ENCODE measurements around the gene VEPH1.

VEPH1 gene

GRCh38 chr3:157280354-157280753 is 222.9 kb downstream of the VEPH1 start:
- Histone ChIP-seq H3K79me2 (ENCODE audit: insufficient read depth, low read length) (no peaks in the 10 kb centered on the region), H2AFZ (ENCODE audit: low read depth, low read length) (no peak overlapping the region), H3K4me3 (ENCODE audit: low read depth in 1 of 2, low read length in 2 of 2) (no peak overlapping the region), H3K4me2 (ENCODE audit: insufficient read depth, low read length) (no peak overlapping the region), H3K9ac (ENCODE audit: low read depth, low read length) (no peak overlapping the region), H3K27ac (ENCODE audit: low read length) (no peak overlapping the region), H3K9me3 (ENCODE audit: insufficient read depth, low read length, severe bottlenecking) (no peaks in the 10 kb centered on the region), H3K27me3 (ENCODE audit: insufficient read depth, low read length, poor library complexity) (no peaks in the 10 kb centered on the region), H4K20me1 (ENCODE audit: insufficient read depth, low read length) (no peaks in the 10 kb centered on the region), H3K4me1 (ENCODE audit: insufficient read depth, low read length) (no peaks in the 10 kb centered on the region), H3K36me3 (ENCODE audit: insufficient read depth, low read length) (no peaks in the 10 kb centered on the region)
- DNase-seq (no peak), ATAC-seq (ENCODE audit: insufficient read depth, low read depth) (no peak)
- no peak for TF ChIP-seq CTCF (IDR thresholded peaks at IDR 0.05; ENCODE audit: borderline replicate concordance, extremely low read depth, low read length, poor library complexity, severe bottlenecking)
- no peak for TF ChIP-seq EZH2 (IDR thresholded peaks at IDR 0.05; ENCODE audit: borderline replicate concordance, low read depth, low read length, severe bottlenecking)

GRCh38 chr3:157279237-157279636 is 224.0 kb downstream of the VEPH1 start:
- ATAC-seq (ENCODE audit: insufficient read depth, low read depth) (no peak), DNase-seq (no peak)
- no peak for TF ChIP-seq CTCF (IDR thresholded peaks at IDR 0.05; ENCODE audit: borderline replicate concordance, extremely low read depth, low read length, poor library complexity, severe bottlenecking)
- no peak for TF ChIP-seq EZH2 (IDR thresholded peaks at IDR 0.05; ENCODE audit: borderline replicate concordance, low read depth, low read length, severe bottlenecking)

GRCh38 chr3:157276801-157277200 is 226.4 kb downstream of the VEPH1 start:
- H3K27ac ChIP-seq (ENCODE audit: low read length): no peak overlapping the region
- TF ChIP-seq EZH2 (IDR thresholded peaks at IDR 0.05; ENCODE audit: borderline replicate concordance, low read depth, low read length, severe bottlenecking) (no peak), CTCF (IDR thresholded peaks at IDR 0.05; ENCODE audit: borderline replicate concordance, extremely low read depth, low read length, poor library complexity, severe bottlenecking) (no peak)
- H4K20me1 ChIP-seq (ENCODE audit: insufficient read depth, low read length): no peaks in the 10 kb centered on the region
- DNase-seq: no peak
- H2AFZ ChIP-seq (ENCODE audit: low read depth, low read length): no peak overlapping the region
- H3K36me3 ChIP-seq (ENCODE audit: insufficient read depth, low read length): no peaks in the 10 kb centered on the region
- no peak for ATAC-seq (ENCODE audit: insufficient read depth, low read depth)
- H3K79me2 ChIP-seq (ENCODE audit: insufficient read depth, low read length): no peaks in the 10 kb centered on the region
- no peak overlapping the region for H3K4me2 ChIP-seq (ENCODE audit: insufficient read depth, low read length)
- H3K9ac ChIP-seq (ENCODE audit: low read depth, low read length): no peak overlapping the region
- H3K9me3 ChIP-seq (ENCODE audit: insufficient read depth, low read length, severe bottlenecking): no peaks in the 10 kb centered on the region
- H3K4me3 ChIP-seq (ENCODE audit: low read depth in 1 of 2, low read length in 2 of 2): no peak overlapping the region
- no peaks in the 10 kb centered on the region for H3K4me1 ChIP-seq (ENCODE audit: insufficient read depth, low read length)
- H3K27me3 ChIP-seq (ENCODE audit: insufficient read depth, low read length, poor library complexity): no peaks in the 10 kb centered on the region

More at GRCh38 chr3:157279237-157279636, 224.0 kb downstream of the VEPH1 start:
- Histone ChIP-seq H3K36me3 (ENCODE audit: insufficient read depth, low read length) (no peaks in the 10 kb centered on the region), H4K20me1 (ENCODE audit: insufficient read depth, low read length) (no peaks in the 10 kb centered on the region), H3K4me2 (ENCODE audit: insufficient read depth, low read length) (no peak overlapping the region), H3K4me3 (ENCODE audit: low read depth in 1 of 2, low read length in 2 of 2) (no peak overlapping the region), H3K9ac (ENCODE audit: low read depth, low read length) (no peak overlapping the region), H3K79me2 (ENCODE audit: insufficient read depth, low read length) (no peaks in the 10 kb centered on the region), H3K27me3 (ENCODE audit: insufficient read depth, low read length, poor library complexity) (no peaks in the 10 kb centered on the region), H2AFZ (ENCODE audit: low read depth, low read length) (no peak overlapping the region), H3K9me3 (ENCODE audit: insufficient read depth, low read length, severe bottlenecking) (no peaks in the 10 kb centered on the region), H3K27ac (ENCODE audit: low read length) (no peak overlapping the region), H3K4me1 (ENCODE audit: insufficient read depth, low read length) (no peaks in the 10 kb centered on the region)

GRCh38 chr3:157275832-157276231 is 227.4 kb downstream of the VEPH1 start:
- TF ChIP-seq EZH2 (IDR thresholded peaks at IDR 0.05; ENCODE audit: borderline replicate concordance, low read depth, low read length, severe bottlenecking) (no peak), CTCF (IDR thresholded peaks at IDR 0.05; ENCODE audit: borderline replicate concordance, extremely low read depth, low read length, poor library complexity, severe bottlenecking) (no peak)
- Histone ChIP-seq H3K27ac (ENCODE audit: low read length) (no peak overlapping the region), H3K4me3 (ENCODE audit: low read depth in 1 of 2, low read length in 2 of 2) (no peak overlapping the region), H3K9ac (ENCODE audit: low read depth, low read length) (no peak overlapping the region), H3K9me3 (ENCODE audit: insufficient read depth, low read length, severe bottlenecking) (no peaks in the 10 kb centered on the region), H3K4me1 (ENCODE audit: insufficient read depth, low read length) (no peaks in the 10 kb centered on the region), H3K4me2 (ENCODE audit: insufficient read depth, low read length) (no peak overlapping the region), H2AFZ (ENCODE audit: low read depth, low read length) (no peak overlapping the region), H3K27me3 (ENCODE audit: insufficient read depth, low read length, poor library complexity) (no peaks in the 10 kb centered on the region), H4K20me1 (ENCODE audit: insufficient read depth, low read length) (no peaks in the 10 kb centered on the region), H3K79me2 (ENCODE audit: insufficient read depth, low read length) (no peaks in the 10 kb centered on the region), H3K36me3 (ENCODE audit: insufficient read depth, low read length) (no peaks in the 10 kb centered on the region)
- DNase-seq (no peak), ATAC-seq (ENCODE audit: insufficient read depth, low read depth) (no peak)

Measured in DND-41 (cell line).